Endothelial cell of umbilical vein (primary cell): ENCODE data around the gene HSPA12A. TPM values are rescaled to one million over a fixed set of nuclear protein-coding genes. Genes with fewer than 3 reads are reported as not detected.
"Not testable (repeated sequence)": the region's sequence is repeated elsewhere in the genome, so short reads cannot be mapped to it uniquely, and the experiment has no call there.

Experiments used
- BruUV-seq: library from RNA; stranded (reverse); fragments of 400-500 nt; replicated peaks from 2 replicates; lab custom pipeline; 2021; lab: Mats Ljungman, UMichigan
- CTCF ChIA-PET: fragments of 300-600, 350-600 bp; sonication (Branson Sonifier 250); formaldehyde crosslinking; loops from one replicate; lab custom pipeline; 2021; ENCODE audit warnings: antibody characterized with exemption, inconsistent platforms; lab: Charles Lee
- POLR2A ChIA-PET: fragments of 300-600, 350-600 bp; sonication (Branson Sonifier 250); formaldehyde crosslinking; loops from one replicate; lab custom pipeline; 2021; ENCODE audit warnings: antibody characterized with exemption, inconsistent platforms; lab: Charles Lee
- DNase-seq: peaks from one replicate; pipeline ENCODE4 v3.0.0-alpha.2; 2011; ENCODE audit warnings: low read depth, low spot score
- FAIRE-seq: peaks from 2 replicates; lab custom pipeline; 2011; peaks lifted over from hg19 to GRCh38; lab: Jason Lieb, UNC
- H2AFZ ChIP-seq: 2 replicates; pipeline ENCODE4 v1.6.0; 2012; ENCODE audit warnings: low read depth, low read length, control low read depth, inconsistent platforms
- H3K27ac ChIP-seq: 2 replicates; pipeline ENCODE4 v1.5.1; 2011; ENCODE audit warnings: low read depth, mild to moderate bottlenecking, control low read depth, low read length, moderate library complexity; ENCODE audit not compliant: insufficient read depth
- H3K27me3 ChIP-seq, 2 experiments: 2 replicates each; pipeline versions ENCODE4 v1.6.0 to v1.6.1; 2011; ENCODE audit warnings: low read length in 2 of 2, mixed read lengths in 1 of 2; ENCODE audit not compliant: control insufficient read depth in 2 of 2, insufficient read depth in 2 of 2
- H3K36me3 ChIP-seq, 2 experiments: 2 replicates in 1 of 2; 3 replicates in 1 of 2; pipeline ENCODE4 v1.5.1; 2011; ENCODE audit warnings: low read length in 2 of 2, mild to moderate bottlenecking in 1 of 2, moderate library complexity in 1 of 2; ENCODE audit not compliant: control insufficient read depth in 2 of 2, insufficient read depth in 2 of 2; ENCODE audit errors: extremely low read depth in 1 of 2
- H3K4me1 ChIP-seq: 3 replicates; pipeline ENCODE4 v1.5.1; 2011; ENCODE audit warnings: mild to moderate bottlenecking, low read length; ENCODE audit not compliant: control insufficient read depth, insufficient read depth; ENCODE audit errors: extremely low read depth
- H3K4me2 ChIP-seq: 2 replicates; pipeline ENCODE4 v1.6.1; 2011; ENCODE audit warnings: low read length, control low read depth, mixed read lengths; ENCODE audit not compliant: insufficient read depth
- H3K4me3 ChIP-seq, 3 experiments: fragments of 200-600 bp in 1 of 3; sonication (generic), shearing (Covaris generic) in 1 of 3; replicated peaks in 1 of 3; 2 replicates each; pipeline ENCODE4 v1.5.1; 2011 to 2016; ENCODE audit warnings: control low read depth in 3 of 3, low read length in 3 of 3, mild to moderate bottlenecking in 2 of 3, inconsistent platforms in 1 of 3, low read depth in 1 of 3, moderate library complexity in 1 of 3; ENCODE audit not compliant: insufficient read depth in 1 of 3
- H3K79me2 ChIP-seq: 2 replicates; pipeline ENCODE4 v1.6.0; 2012; ENCODE audit warnings: low read length, inconsistent platforms; ENCODE audit not compliant: control insufficient read depth, insufficient read depth
- H3K9ac ChIP-seq: replicated peaks from 2 replicates; pipeline ENCODE3; 2011; ENCODE audit warnings: low read length, control low read depth; ENCODE audit not compliant: insufficient read depth; ENCODE audit errors: extremely low read depth
- H3K9me1 ChIP-seq: replicated peaks from 3 replicates; pipeline ENCODE4 v1.6.0; 2011; ENCODE audit warnings: mild to moderate bottlenecking, low read length; ENCODE audit not compliant: control insufficient read depth, insufficient read depth; ENCODE audit errors: extremely low read depth
- H3K9me3 ChIP-seq: replicated peaks from 2 replicates; pipeline ENCODE4 v1.5.1; 2012; ENCODE audit warnings: low read length, inconsistent platforms; ENCODE audit not compliant: control insufficient read depth, insufficient read depth
- H4K20me1 ChIP-seq: replicated peaks from 2 replicates; pipeline ENCODE3; 2011; ENCODE audit warnings: mild to moderate bottlenecking, low read length; ENCODE audit not compliant: control insufficient read depth, insufficient read depth; ENCODE audit errors: extremely low read depth
- CTCF ChIP-seq, 2 donors: IDR thresholded peaks; 1 replicate in 1 of 2; 2 replicates in 1 of 2; pipeline ENCODE4 v1.5.1; 2011; ENCODE audit warnings: low read length in 2 of 2, mild to moderate bottlenecking in 2 of 2, moderate library complexity in 2 of 2, control low read depth in 1 of 2, inconsistent platforms in 1 of 2, low read depth in 1 of 2; ENCODE audit not compliant: insufficient read depth in 1 of 2; ENCODE audit errors: extremely low read depth in 1 of 2
- EZH2 ChIP-seq: IDR thresholded peaks from 2 replicates; pipeline ENCODE4 v1.6.1; 2012; ENCODE audit warnings: borderline replicate concordance, low read depth, mild to moderate bottlenecking, moderate library complexity, low read length, inconsistent platforms; ENCODE audit not compliant: severe bottlenecking
- FOS ChIP-seq: IDR thresholded peaks from 2 replicates; pipeline ENCODE4 v1.6.1; 2011; ENCODE audit warnings: mild to moderate bottlenecking, low read length, moderate library complexity, borderline replicate concordance; ENCODE audit not compliant: insufficient read depth
- GATA2 ChIP-seq: IDR thresholded peaks from 2 replicates; pipeline ENCODE4 v1.7.0; 2011; ENCODE audit warnings: low read depth, mild to moderate bottlenecking, moderate library complexity, mixed read lengths, low read length; ENCODE audit not compliant: insufficient read length, insufficient read depth
- JUN ChIP-seq: IDR thresholded peaks from 2 replicates; pipeline ENCODE4 v1.6.1; 2011; ENCODE audit warnings: borderline replicate concordance, low read depth; ENCODE audit not compliant: insufficient read length, insufficient read depth
- MAX ChIP-seq: IDR thresholded peaks from 2 replicates; pipeline ENCODE4 v1.6.1; 2011; ENCODE audit not compliant: insufficient read depth, insufficient read length
- MYC ChIP-seq: IDR thresholded peaks from one replicate; pipeline ENCODE4 v1.6.1; 2011; ENCODE audit warnings: mild to moderate bottlenecking, low read depth, low read length
- POLR2A ChIP-seq: IDR thresholded peaks from 2 replicates; pipeline ENCODE4 v1.6.1; 2012; ENCODE audit warnings: low read depth, mild to moderate bottlenecking, control low read depth, low read length
- POLR2AphosphoS5 ChIP-seq: IDR thresholded peaks from 2 replicates; pipeline ENCODE4 v1.6.1; 2012; ENCODE audit warnings: low read depth, mild to moderate bottlenecking, control low read depth, low read length, moderate library complexity; ENCODE audit not compliant: insufficient read depth
- dilution Hi-C: fragments of 300-500 bp; cut with MboI; formaldehyde crosslinking; loops from one replicate; pipeline ENCODE4 v1.15.0; 2019; ENCODE audit warnings: low sequenced_read_pairs; ENCODE audit not compliant: extremely low pct_ligation_motif_present
- intact Hi-C: fragments of 100-400 bp; cut with micrococcal nuclease; formaldehyde crosslinking; loops from one replicate; pipeline ENCODE4 v1.10.0; 2022
- polyA plus RNA-seq, 4 experiments: library from polyadenylated mRNA; depleted of rRNA in 3 of 4; stranded (reverse) in 3 of 4; unstranded in 1 of 4; fragments of >200 nt; gene quantifications; 2 replicates each; pipeline versions ENCODE4 v1.2.1 to v1.2.3, GENCODE V29; 2011 to 2012; ENCODE audit warnings: missing spikeins in 1 of 4
- total RNA-seq: library from RNA; stranded (reverse); gene quantifications from 2 replicates; pipeline ENCODE4 v1.2.3, GENCODE V29; 2021

Gene HSPA12A
- total and polyA plus RNA-seq, 2 donors (not counting 3 experiments of a cell fraction or from before 2014, with no cell fraction given) = 0.22 to 0.29 TPM

DNA sequence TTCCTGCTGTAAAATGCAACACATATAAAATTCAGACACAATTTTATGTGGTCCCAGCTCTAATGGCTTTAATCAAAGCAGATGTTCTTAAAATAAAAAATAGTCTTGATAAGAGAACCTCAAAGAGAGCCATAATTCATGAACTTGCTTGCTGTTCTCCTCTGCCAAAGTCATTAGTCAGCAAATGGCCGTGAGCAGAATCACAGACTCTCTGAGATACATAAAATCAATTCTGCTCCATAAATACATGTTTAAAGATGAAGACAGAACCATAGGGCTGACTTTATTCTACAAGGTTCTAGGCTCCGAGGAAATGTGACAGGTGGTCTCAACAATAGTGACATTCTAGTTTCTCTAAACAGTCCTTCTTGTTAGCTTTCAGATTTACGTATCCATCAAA, 29.8 kb downstream of the HSPA12A start:
- H3K4me2 ChIP-seq = no peak overlapping the region
- no peaks in the 10 kb centered on the region for H3K27me3 ChIP-seq
- dilution Hi-C loops = no loop called here
- no peak overlapping the region for H2AFZ ChIP-seq
- no peak overlapping the region for H3K27ac ChIP-seq
- POLR2A ChIA-PET = no interaction called here
- H3K4me3 ChIP-seq = no peak overlapping the region
- no peak for FAIRE-seq
- no peaks in the 10 kb centered on the region for H3K36me3 ChIP-seq
- CTCF ChIA-PET = interaction anchor here (1.1 kb wide), 1 partner anchor 75 kb away, joined by 5 read pairs; no protein-coding TSS in a partner anchor
- no peaks in the 10 kb centered on the region for H3K9me1 ChIP-seq
- no peak overlapping the region for H3K9ac ChIP-seq
- no peaks in the 10 kb centered on the region for H3K79me2 ChIP-seq
- TF ChIP-seq POLR2A (no peak), JUN (no peak), GATA2 (no peak), MAX (no peak), FOS (no peak), EZH2 (no peak), POLR2AphosphoS5 (no peak), CTCF (IDR thresholded peaks at IDR 0.05; ENCODE audit: extremely low read depth in 1 of 2, insufficient read depth in 1 of 2, low read depth in 1 of 2, low read length in 2 of 2) (no peak), MYC (no peak)
- no peaks in the 10 kb centered on the region for H4K20me1 ChIP-seq
- BruUV-seq = no TSS peak
- H3K9me3 ChIP-seq = no peaks in the 10 kb centered on the region
- no peaks in the 10 kb centered on the region for H3K4me1 ChIP-seq
- intact Hi-C loops = no loop called here
- no peak for DNase-seq

GRCh38 chr10:116711803-116712202, 30.6 kb downstream of the HSPA12A start:
- FAIRE-seq, intact Hi-C loops, H3K4me2 ChIP-seq, POLR2A ChIA-PET, BruUV-seq, H3K9me1 ChIP-seq, H4K20me1 ChIP-seq, H3K36me3 ChIP-seq, DNase-seq, H3K27ac ChIP-seq, H3K9me3 ChIP-seq, H3K4me1 ChIP-seq, H3K27me3 ChIP-seq, H3K4me3 ChIP-seq, H2AFZ ChIP-seq, dilution Hi-C loops, H3K9ac ChIP-seq, H3K79me2 ChIP-seq: not testable (repeated sequence)
- CTCF ChIA-PET = interaction anchor here (1.1 kb wide), 1 partner anchor 30 kb away, joined by 4 read pairs; no protein-coding TSS in a partner anchor
